ENCODE results near the gene AIPL1.

DNA sequence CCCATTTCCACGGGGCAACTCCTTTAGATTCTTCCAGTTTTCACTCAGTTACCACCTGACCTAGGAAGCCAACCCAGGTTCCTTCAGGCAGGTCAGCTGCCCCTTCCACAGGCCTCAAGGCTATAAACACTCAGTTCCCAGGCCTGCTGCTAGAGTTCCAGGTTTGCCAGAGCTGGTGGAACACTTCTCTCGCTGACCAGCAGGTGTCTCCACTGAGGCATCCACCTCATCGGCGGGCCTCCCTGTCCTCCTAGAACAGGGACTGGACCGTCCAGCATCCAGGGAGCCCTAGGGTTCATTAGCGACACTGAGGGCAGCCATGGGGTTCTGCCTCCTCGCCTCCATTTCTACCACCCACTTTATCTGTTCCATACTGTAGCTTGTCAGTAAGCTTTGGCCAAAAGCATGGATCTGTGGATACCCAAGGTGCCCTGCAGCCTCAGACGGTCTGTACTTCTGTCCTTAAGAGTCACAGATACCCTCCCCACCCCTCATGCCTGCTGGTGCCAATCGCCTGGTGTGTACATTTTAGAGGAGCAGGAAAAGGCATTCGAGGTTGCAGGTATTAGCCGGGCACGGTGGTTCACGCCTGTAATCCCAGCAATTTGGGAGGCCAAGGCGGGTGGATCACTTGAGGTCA, 38.3 kb upstream of the AIPL1 start:
- TF ChIP-seq CTCF (IDR thresholded peaks at IDR 0.05), result peak; percentile 98
- TF ChIP-seq EZH2 (IDR thresholded peaks at IDR 0.05; ENCODE audit: borderline replicate concordance, insufficient read depth, low read depth, low read length, poor library complexity, severe bottlenecking), result no peak
